Breast epithelium (tissue), 4 donors: ENCODE measurements around the gene VPS13A. TPM values are rescaled to one million over a fixed set of nuclear protein-coding genes. Genes with fewer than 3 reads are reported as not detected.

Source experiments
- DNase-seq, 2 donors: peaks; one replicate each; pipeline ENCODE4 v3.0.0-alpha.2; 2019; ENCODE audit warnings: low spot score in 2 of 2
- H3K27ac ChIP-seq, 2 donors: fragments of 200-600 bp; sonication (generic) in 1 of 2; one replicate each; pipeline ENCODE4 v1.5.1; 2016 to 2019; ENCODE audit warnings: mild to moderate bottlenecking in 1 of 2
- H3K27me3 ChIP-seq, 2 donors: fragments of 200-600 bp; sonication (generic) in 1 of 2; one replicate each; pipeline versions ENCODE4 v1.5.1 to v1.6.0; 2017 to 2019; ENCODE audit warnings: control low read depth in 1 of 2, mild to moderate bottlenecking in 1 of 2
- H3K36me3 ChIP-seq: fragments of 200-600 bp; one replicate; pipeline ENCODE4 v1.5.1; 2019
- H3K4me1 ChIP-seq, 2 donors: fragments of 200-600 bp; sonication (generic); one replicate each; pipeline ENCODE4 v1.5.1; 2016 to 2019; ENCODE audit warnings: control low read depth in 1 of 2
- H3K4me3 ChIP-seq, 3 donors: fragments of 200-600 bp; sonication (generic); 1 replicate in 2 of 3; 2 replicates in 1 of 3; pipeline ENCODE4 v1.5.1; 2016 to 2019; ENCODE audit warnings: mild to moderate bottlenecking in 3 of 3, moderate library complexity in 2 of 3
- H3K9me3 ChIP-seq, 2 donors: fragments of 200-600 bp; sonication (generic) in 1 of 2; one replicate each; pipeline ENCODE4 v1.5.1; 2016 to 2019; ENCODE audit warnings: control low read depth in 1 of 2
- CTCF ChIP-seq, 3 donors: fragments of 450-650 bp; IDR thresholded peaks; one replicate each; pipeline ENCODE4 v1.5.1; 2016 to 2017; ENCODE audit warnings: antibody characterized with exemption in 3 of 3, mild to moderate bottlenecking in 3 of 3, moderate library complexity in 3 of 3
- POLR2A ChIP-seq: fragments of 450-650 bp; IDR thresholded peaks from one replicate; pipeline ENCODE4 v1.6.1; 2016; ENCODE audit warnings: antibody characterized with exemption, mild to moderate bottlenecking, moderate library complexity
- POLR2AphosphoS5 ChIP-seq, 3 donors: sonication (generic); formaldehyde crosslinking; IDR thresholded peaks; one replicate each; pipeline ENCODE4 v1.6.1; 2017; ENCODE audit warnings: antibody characterized with exemption in 3 of 3
- intact Hi-C: fragments of 100-400 bp; cut with DNase I; formaldehyde crosslinking; loops from one replicate; pipeline ENCODE4 v1.15.1; 2023; ENCODE audit warnings: low total_unique reads
- total RNA-seq, 3 donors: library from RNA; depleted of rRNA; stranded (reverse); fragments of >200 nt; gene quantifications; one replicate each; pipeline ENCODE4 v1.1.0, GENCODE V29; 2016

Gene VPS13A
- total RNA-seq, 3 donors from 2014 or later: 26.7 to 62.2 (median 50.5) TPM

- TF ChIP-seq POLR2A (no peak), POLR2AphosphoS5 (IDR thresholded peaks at IDR 0.05) (no peak), CTCF (IDR thresholded peaks at IDR 0.05) (no peak)
- Histone ChIP-seq H3K27ac (no peak overlapping the region), H3K4me1 (no peaks in the 10 kb centered on the region), H3K27me3 (no peaks in the 10 kb centered on the region), H3K9me3 (peaks cover 0 to 2% of the 10 kb centered on the region in 2 donors), H3K4me3 (no peak overlapping the region), H3K36me3 (no peaks in the 10 kb centered on the region)
- DNase-seq: no peak
- intact Hi-C loops: no loop called here
These were observed 265.1 kb downstream of the VPS13A start for GRCh38 chr9:77442436-77442835.

- H3K36me3 ChIP-seq: no peaks in the 10 kb centered on the region
- no peak for DNase-seq
- no peaks in the 10 kb centered on the region for H3K4me1 ChIP-seq
- H3K27ac ChIP-seq: no peak overlapping the region
- H3K9me3 ChIP-seq: peaks cover 0 to 4% of the 10 kb centered on the region in 2 donors
- TF ChIP-seq POLR2AphosphoS5 (IDR thresholded peaks at IDR 0.05): no peak
- no peak for TF ChIP-seq POLR2A
- no peak for TF ChIP-seq CTCF (IDR thresholded peaks at IDR 0.05)
- no peak overlapping the region for H3K4me3 ChIP-seq
- no peaks in the 10 kb centered on the region for H3K27me3 ChIP-seq
- intact Hi-C loops: no loop called here
These were observed 270.3 kb downstream of the VPS13A start for GRCh38 chr9:77447646-77448045.

GRCh38 chr9:77449240-77450084, 272.1 kb downstream of the VPS13A start:
- H3K27me3 ChIP-seq: no peaks in the 10 kb centered on the region
- no peak for TF ChIP-seq CTCF (IDR thresholded peaks at IDR 0.05)
- TF ChIP-seq POLR2AphosphoS5 (IDR thresholded peaks at IDR 0.05): no peak
- no peak for TF ChIP-seq POLR2A
- no peaks in the 10 kb centered on the region for H3K36me3 ChIP-seq
- no peak overlapping the region for H3K4me3 ChIP-seq
- H3K4me1 ChIP-seq: no peaks in the 10 kb centered on the region
- H3K9me3 ChIP-seq: peaks cover 0 to 4% of the 10 kb centered on the region in 2 donors
- intact Hi-C loops: no loop called here
- no peak for DNase-seq
- no peak overlapping the region for H3K27ac ChIP-seq

GRCh38 chr9:77450085-77450475, 272.7 kb downstream of the VPS13A start:
- intact Hi-C loops: no loop called here
- H3K4me3 ChIP-seq: no peak overlapping the region
- TF ChIP-seq POLR2AphosphoS5 (IDR thresholded peaks at IDR 0.05) (no peak), CTCF (IDR thresholded peaks at IDR 0.05) (no peak), POLR2A (no peak)
- H3K9me3 ChIP-seq: peaks cover 0 to 4% of the 10 kb centered on the region in 2 donors
- H3K4me1 ChIP-seq: no peaks in the 10 kb centered on the region
- no peaks in the 10 kb centered on the region for H3K36me3 ChIP-seq
- no peak for DNase-seq
- no peaks in the 10 kb centered on the region for H3K27me3 ChIP-seq
- H3K27ac ChIP-seq: no peak overlapping the region

- no peaks in the 10 kb centered on the region for H3K27me3 ChIP-seq
- intact Hi-C loops: no loop called here
- no peak for DNase-seq
- H3K36me3 ChIP-seq: no peaks in the 10 kb centered on the region
- H3K27ac ChIP-seq: no peak overlapping the region
- H3K4me3 ChIP-seq: no peak overlapping the region
- H3K9me3 ChIP-seq: peaks cover 0 to 4% of the 10 kb centered on the region in 2 donors
- TF ChIP-seq POLR2A (no peak), CTCF (IDR thresholded peaks at IDR 0.05) (no peak), POLR2AphosphoS5 (IDR thresholded peaks at IDR 0.05) (no peak)
- H3K4me1 ChIP-seq: no peaks in the 10 kb centered on the region
These were observed 274.2 kb downstream of the VPS13A start for GRCh38 chr9:77451507-77451906.
